A549 (cell line): ENCODE data around the gene WNT6.

Experiments used
- BCL3 ChIP-seq: fragments of >200 bp; sonication (Bioruptor Twin); formaldehyde crosslinking; IDR thresholded peaks from 3 replicates; pipeline ENCODE4 v1.6.1; 2016
- CTCF ChIP-seq: fragments of >200 bp; sonication (Bioruptor Twin); formaldehyde crosslinking; IDR thresholded peaks from 3 replicates; pipeline ENCODE4 v1.5.1; 2016
- ELK1 ChIP-seq: fragments of 150-350 bp; IDR thresholded peaks from 2 replicates; pipeline ENCODE4 v1.6.1; 2014; ENCODE audit warnings: low read depth, mild to moderate bottlenecking, low read length
- EP300 ChIP-seq, 2 experiments: fragments of >200 bp; sonication (Bioruptor Twin); formaldehyde crosslinking; IDR thresholded peaks; 2 replicates in 1 of 2; 3 replicates in 1 of 2; pipeline ENCODE4 v1.6.1; 2016 to 2017
- HDAC2 ChIP-seq: fragments of 200-600 bp; sonication (generic); IDR thresholded peaks from 2 replicates; pipeline ENCODE4 v1.6.1; 2016
- JUNB ChIP-seq: fragments of >200 bp; sonication (Bioruptor Twin); formaldehyde crosslinking; IDR thresholded peaks from 2 replicates; pipeline ENCODE4 v1.6.1; 2016
- POLR2A ChIP-seq: IDR thresholded peaks from 2 replicates; pipeline ENCODE4 v1.6.1; 2012; ENCODE audit warnings: mild to moderate bottlenecking, low read length
- ZFP36 ChIP-seq: fragments of 450-650 bp; IDR thresholded peaks from 2 replicates; pipeline ENCODE4 v1.6.1; 2014; ENCODE audit warnings: borderline replicate concordance; ENCODE audit not compliant: partially characterized antibody

- TF ChIP-seq CTCF (no peak), EP300 (IDR thresholded peaks at IDR 0.05) (no peak), POLR2A (no peak), BCL3 (no peak), JUNB (no peak), ZFP36 (no peak), HDAC2 (no peak), ELK1 (no peak)
These were observed 44.0 kb upstream of the WNT6 start for GRCh38 chr2:218815649-218816048.
